Upper lobe of right lung (tissue), 1 donor: ENCODE measurements around the gene NPR2. TPM values are rescaled to one million over a fixed set of nuclear protein-coding genes. Genes with fewer than 3 reads are reported as not detected.

Source experiments
- ATAC-seq: fragments of 200-7000 bp; cut with Tn5 transposase; one replicate; pipeline ENCODE4 v1.9.1; 2020; ENCODE audit warnings: mild to moderate bottlenecking, moderate library complexity
- DNase-seq: peaks from one replicate; pipeline ENCODE4 v3.0.0-alpha.2; 2020
- H3K27ac ChIP-seq: fragments of 200-600 bp; one replicate; pipeline ENCODE4 v1.8.0; 2022
- H3K27me3 ChIP-seq: fragments of 200-600 bp; one replicate; pipeline ENCODE4 v1.8.0; 2022; ENCODE audit warnings: mild to moderate bottlenecking
- H3K36me3 ChIP-seq: fragments of 200-600 bp; one replicate; pipeline ENCODE4 v1.8.0; 2022
- H3K4me1 ChIP-seq: fragments of 200-600 bp; one replicate; pipeline ENCODE4 v1.8.0; 2022
- H3K4me3 ChIP-seq: fragments of 200-600 bp; one replicate; pipeline ENCODE4 v1.8.0; 2022; ENCODE audit warnings: mild to moderate bottlenecking
- H3K9me3 ChIP-seq: fragments of 200-600 bp; one replicate; pipeline ENCODE4 v1.8.0; 2022
- intact Hi-C: fragments of 100-400 bp; cut with DNase I; formaldehyde crosslinking; loops from one replicate; pipeline ENCODE4 v1.11.0; 2022
- total RNA-seq: library from RNA; stranded (reverse); fragmentation: NEBNext Ultra II Directional; extraction: Animal tissue kit (Norgen Biotek cat#: 25700); gene quantifications from one replicate; pipeline ENCODE4 v1.2.1, GENCODE V29; 2021
- TF ChIP-seq, protein P1 (sequence below): fragments of 200-600 bp; IDR thresholded peaks from one replicate; pipeline ENCODE4 v1.8.0; 2022; ENCODE audit warnings: antibody characterized with exemption
- donor health status: DM: no; HTN: yes; CAD: no; lungs with severe emphysema.

The NPR2 gene
- total RNA-seq, 1 donor from 2014 or later: 21.7 TPM

DNA sequence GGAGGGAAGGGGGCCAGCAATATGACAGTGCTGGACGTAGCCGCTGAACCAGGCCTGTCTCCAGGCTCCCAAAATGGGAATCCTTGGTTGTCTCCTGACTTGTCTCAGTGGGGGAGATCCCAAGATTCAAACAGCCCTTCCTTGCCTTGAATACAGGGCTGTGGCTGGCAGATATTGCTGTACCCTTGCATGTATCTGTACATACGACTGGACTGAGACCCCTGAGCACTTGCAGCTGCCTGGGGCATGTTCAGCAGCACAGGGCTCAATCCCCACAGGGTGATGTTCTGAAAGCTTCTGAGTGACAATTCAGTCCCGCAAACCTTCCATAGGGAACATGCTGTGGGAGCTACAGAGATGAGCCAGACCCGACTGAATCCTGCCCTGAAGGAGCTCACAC, 65.5 kb downstream of the NPR2 start:
- ATAC-seq: no peak
- TF ChIP-seq, protein P1, sequence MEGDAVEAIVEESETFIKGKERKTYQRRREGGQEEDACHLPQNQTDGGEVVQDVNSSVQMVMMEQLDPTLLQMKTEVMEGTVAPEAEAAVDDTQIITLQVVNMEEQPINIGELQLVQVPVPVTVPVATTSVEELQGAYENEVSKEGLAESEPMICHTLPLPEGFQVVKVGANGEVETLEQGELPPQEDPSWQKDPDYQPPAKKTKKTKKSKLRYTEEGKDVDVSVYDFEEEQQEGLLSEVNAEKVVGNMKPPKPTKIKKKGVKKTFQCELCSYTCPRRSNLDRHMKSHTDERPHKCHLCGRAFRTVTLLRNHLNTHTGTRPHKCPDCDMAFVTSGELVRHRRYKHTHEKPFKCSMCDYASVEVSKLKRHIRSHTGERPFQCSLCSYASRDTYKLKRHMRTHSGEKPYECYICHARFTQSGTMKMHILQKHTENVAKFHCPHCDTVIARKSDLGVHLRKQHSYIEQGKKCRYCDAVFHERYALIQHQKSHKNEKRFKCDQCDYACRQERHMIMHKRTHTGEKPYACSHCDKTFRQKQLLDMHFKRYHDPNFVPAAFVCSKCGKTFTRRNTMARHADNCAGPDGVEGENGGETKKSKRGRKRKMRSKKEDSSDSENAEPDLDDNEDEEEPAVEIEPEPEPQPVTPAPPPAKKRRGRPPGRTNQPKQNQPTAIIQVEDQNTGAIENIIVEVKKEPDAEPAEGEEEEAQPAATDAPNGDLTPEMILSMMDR: no peak
- no peak overlapping the region for H3K27ac ChIP-seq
- H3K9me3 ChIP-seq: no peaks in the 10 kb centered on the region
- H3K27me3 ChIP-seq: no peaks in the 10 kb centered on the region
- intact Hi-C loops: no loop called here
- H3K36me3 ChIP-seq: no peaks in the 10 kb centered on the region
- no peaks in the 10 kb centered on the region for H3K4me1 ChIP-seq
- H3K4me3 ChIP-seq: no peak overlapping the region
- no peak for DNase-seq

DNA sequence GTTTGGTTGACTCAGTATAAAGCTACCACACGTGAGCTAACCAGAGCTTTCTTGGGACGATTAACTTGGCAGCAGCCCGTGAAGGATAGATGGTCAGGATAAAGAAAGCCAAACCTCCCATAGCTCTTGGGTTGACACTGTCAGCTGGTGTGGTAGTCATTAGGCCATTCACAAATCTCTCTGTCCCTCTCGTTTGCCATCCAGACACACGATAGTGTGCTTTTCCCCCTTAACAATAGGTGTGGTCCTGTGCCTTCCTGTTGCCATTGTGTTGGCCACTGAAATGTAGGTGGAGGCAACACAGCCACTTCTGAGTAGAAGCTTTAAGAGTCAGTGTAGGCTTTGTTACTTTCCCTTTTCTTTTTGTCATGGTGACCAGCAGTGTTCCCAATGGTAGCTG, 67.1 kb downstream of the NPR2 start:
- no peaks in the 10 kb centered on the region for H3K4me1 ChIP-seq
- TF ChIP-seq, protein P1: no peak
- intact Hi-C loops: no loop called here
- H3K27me3 ChIP-seq: no peaks in the 10 kb centered on the region
- ATAC-seq: no peak
- no peak overlapping the region for H3K27ac ChIP-seq
- H3K36me3 ChIP-seq: no peaks in the 10 kb centered on the region
- no peak overlapping the region for H3K4me3 ChIP-seq
- no peak for DNase-seq
- no peaks in the 10 kb centered on the region for H3K9me3 ChIP-seq

Other genes starting within 250 kb of the NPR2 start
- gene TESK1, start 186.3 kb upstream of the NPR2 start, total RNA-seq: 43.9 TPM
- gene CD72, start 173.2 kb upstream of the NPR2 start, total RNA-seq: 3.0 TPM
- gene SIT1, start 140.7 kb upstream of the NPR2 start, total RNA-seq: 2.2 TPM
- 30,828 TPM for gene RMRP, start 133.6 kb upstream of the NPR2 start, total RNA-seq
- 31.1 TPM for gene CCDC107, start 133.3 kb upstream of the NPR2 start, total RNA-seq
- 0.38 TPM for gene ARHGEF39, start 126.4 kb upstream of the NPR2 start, total RNA-seq
- gene CA9, start 117.7 kb upstream of the NPR2 start, total RNA-seq: 0.55 TPM
- gene TPM2, start 101.7 kb upstream of the NPR2 start, total RNA-seq: 161 TPM
- gene TLN1, start 59.4 kb upstream of the NPR2 start, total RNA-seq: 439 TPM
- 34.9 TPM for gene CREB3, start 58.9 kb upstream of the NPR2 start, total RNA-seq
- 99.1 TPM for gene GBA2, start 42.4 kb upstream of the NPR2 start, total RNA-seq
- 34.6 TPM for gene RGP1, start 42.3 kb upstream of the NPR2 start, total RNA-seq
- gene MSMP, start 37.3 kb upstream of the NPR2 start, total RNA-seq: not detected
- gene SPAG8, start 20.7 kb downstream of the NPR2 start, total RNA-seq: 2.8 TPM
- 37.1 TPM for gene HINT2, start 23.5 kb downstream of the NPR2 start, total RNA-seq
- not detected for gene FAM221B, start 37.1 kb downstream of the NPR2 start, total RNA-seq
- 13.7 TPM for gene TMEM8B, start 37.6 kb downstream of the NPR2 start, total RNA-seq
- gene OR13J1, start 78.8 kb downstream of the NPR2 start, total RNA-seq: not detected
- 10.8 TPM for gene HRCT1, start 114.6 kb downstream of the NPR2 start, total RNA-seq
- 13.5 TPM for gene SPAAR, start 117.9 kb downstream of the NPR2 start, total RNA-seq
- gene OR2S2, start 166.6 kb downstream of the NPR2 start, total RNA-seq: not detected
- 20.1 TPM for gene RECK, start 245.3 kb downstream of the NPR2 start, total RNA-seq